Esophagus muscularis mucosa (tissue), 4 donors: ENCODE results near the gene SUN5.
"Not testable (repeated sequence)": the region's sequence is repeated elsewhere in the genome, so short reads cannot be mapped to it uniquely, and the experiment has no call there.

ENCODE experiments used
- EP300 ChIP-seq: sonication (generic); formaldehyde crosslinking; IDR thresholded peaks from one replicate; pipeline ENCODE4 v1.6.1; 2017; ENCODE audit warnings: antibody characterized with exemption
- POLR2A ChIP-seq: fragments of 450-650 bp; IDR thresholded peaks from one replicate; pipeline ENCODE4 v1.6.1; 2017; ENCODE audit warnings: antibody characterized with exemption, moderate library complexity, mild to moderate bottlenecking, low read depth
- TF ChIP-seq, protein P1 (sequence below), 3 experiments: fragments of 200-600 bp in 2 of 3; fragments of 450-650 bp in 1 of 3; sonication (generic) in 2 of 3; IDR thresholded peaks; one replicate each; pipeline ENCODE4 v1.5.1; 2017 to 2019; ENCODE audit warnings: antibody characterized with exemption in 3 of 3, mild to moderate bottlenecking in 2 of 3, moderate library complexity in 1 of 3

- TF ChIP-seq, protein P1, sequence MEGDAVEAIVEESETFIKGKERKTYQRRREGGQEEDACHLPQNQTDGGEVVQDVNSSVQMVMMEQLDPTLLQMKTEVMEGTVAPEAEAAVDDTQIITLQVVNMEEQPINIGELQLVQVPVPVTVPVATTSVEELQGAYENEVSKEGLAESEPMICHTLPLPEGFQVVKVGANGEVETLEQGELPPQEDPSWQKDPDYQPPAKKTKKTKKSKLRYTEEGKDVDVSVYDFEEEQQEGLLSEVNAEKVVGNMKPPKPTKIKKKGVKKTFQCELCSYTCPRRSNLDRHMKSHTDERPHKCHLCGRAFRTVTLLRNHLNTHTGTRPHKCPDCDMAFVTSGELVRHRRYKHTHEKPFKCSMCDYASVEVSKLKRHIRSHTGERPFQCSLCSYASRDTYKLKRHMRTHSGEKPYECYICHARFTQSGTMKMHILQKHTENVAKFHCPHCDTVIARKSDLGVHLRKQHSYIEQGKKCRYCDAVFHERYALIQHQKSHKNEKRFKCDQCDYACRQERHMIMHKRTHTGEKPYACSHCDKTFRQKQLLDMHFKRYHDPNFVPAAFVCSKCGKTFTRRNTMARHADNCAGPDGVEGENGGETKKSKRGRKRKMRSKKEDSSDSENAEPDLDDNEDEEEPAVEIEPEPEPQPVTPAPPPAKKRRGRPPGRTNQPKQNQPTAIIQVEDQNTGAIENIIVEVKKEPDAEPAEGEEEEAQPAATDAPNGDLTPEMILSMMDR (IDR thresholded peaks at IDR 0.05): not testable (repeated sequence)
- TF ChIP-seq EP300, POLR2A: not testable (repeated sequence)
Measured at GRCh38 chr20:32950539-32950938, 53.7 kb downstream of the SUN5 start.
